Measurements from ENCODE around the gene PID1.
"Not testable (repeated sequence)": the region's sequence is repeated elsewhere in the genome, so short reads cannot be mapped to it uniquely, and the experiment has no call there.

The PID1 gene

GRCh38 chr2:229206548-229206947 is 64.5 kb downstream of the PID1 start:
- no peak for DNase-seq

DNA sequence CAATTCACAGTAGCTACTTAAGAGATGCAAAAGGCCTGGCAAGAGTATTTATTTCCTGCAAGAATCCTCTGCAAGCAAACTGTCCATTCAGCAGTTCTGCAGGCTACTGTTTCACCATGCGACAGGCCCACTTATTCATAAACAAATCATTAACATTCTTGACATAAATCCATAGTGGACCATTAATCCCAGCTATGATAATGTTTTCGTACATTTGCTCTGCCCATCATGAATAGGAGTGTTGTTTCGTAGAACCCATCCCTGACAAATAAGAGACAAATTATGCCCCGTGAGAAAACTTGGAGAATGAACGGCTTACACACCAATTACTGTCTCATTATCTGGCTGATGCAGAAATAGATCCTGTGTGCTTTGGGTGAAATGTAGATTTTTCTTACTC is 65.4 kb downstream of the PID1 start:
- DNase-seq, result no peak

GRCh38 chr2:229202646-229203045 is 68.4 kb downstream of the PID1 start:
- DNase-seq, result no peak

GRCh38 chr2:229201521-229201920 is 69.6 kb downstream of the PID1 start:
- DNase-seq, result no peak

DNA sequence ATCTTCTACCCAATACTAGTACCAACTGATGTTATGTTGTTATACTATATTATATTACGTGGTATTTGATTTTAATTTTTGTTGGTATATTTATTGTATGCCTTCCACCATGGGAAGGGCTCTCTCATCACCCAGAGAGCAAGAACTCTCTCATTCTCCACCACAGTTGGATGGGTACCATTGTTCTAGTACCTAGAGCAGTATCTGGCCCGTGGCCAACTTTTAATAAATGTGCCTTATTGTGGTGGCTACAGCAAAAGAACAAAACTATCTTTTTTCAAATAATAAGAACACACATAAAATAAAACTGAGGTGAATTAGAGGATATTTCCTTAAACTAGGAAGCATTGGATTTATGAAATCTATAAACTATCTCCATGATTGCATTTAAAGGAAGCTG is 71.8 kb downstream of the PID1 start:
- DNase-seq, result no peak

GRCh38 chr2:229196448-229196847 is 74.6 kb downstream of the PID1 start:
- DNase-seq, result no peak

GRCh38 chr2:229195346-229195947 is 75.6 kb downstream of the PID1 start:
- DNase-seq, result no peak

DNA sequence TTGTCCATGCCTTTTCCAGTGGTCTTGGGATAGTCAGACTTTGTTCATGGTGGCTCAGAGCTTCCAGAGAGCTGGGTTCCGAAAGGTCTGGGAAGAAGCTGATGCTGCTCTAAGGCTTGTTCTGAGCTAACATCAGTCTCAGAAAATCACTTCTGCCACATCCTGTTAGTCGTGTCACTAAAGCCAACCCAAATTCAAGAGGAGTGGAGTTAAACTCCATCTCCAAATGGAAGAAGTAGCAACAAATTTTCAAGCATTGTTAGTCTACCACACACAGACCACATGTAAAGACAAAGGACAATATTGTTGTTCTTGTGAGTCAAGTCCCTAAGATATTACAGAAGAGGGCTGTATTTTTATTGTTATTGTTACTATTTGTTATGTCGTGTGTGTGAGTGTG is 77.8 kb downstream of the PID1 start:
- DNase-seq, result no peak

DNA sequence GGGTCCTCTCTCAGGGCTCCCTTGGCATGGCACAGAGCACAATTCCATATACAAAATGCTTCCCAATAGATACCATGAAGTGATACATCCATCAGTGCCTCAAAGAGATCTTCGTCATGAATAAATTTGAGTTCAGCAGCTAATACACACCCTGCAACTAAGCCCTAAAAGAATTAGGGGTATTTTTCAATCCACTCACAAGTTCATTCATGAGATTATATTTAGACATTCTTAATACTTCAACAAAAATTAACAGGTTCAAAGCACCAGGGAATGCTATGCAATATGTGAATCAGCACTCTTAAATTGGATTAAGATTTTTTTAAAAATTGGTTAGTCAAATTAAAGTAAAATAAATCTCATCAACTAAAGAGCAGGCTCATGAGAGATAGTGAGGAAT is 79.7 kb downstream of the PID1 start:
- no peak for DNase-seq

DNA sequence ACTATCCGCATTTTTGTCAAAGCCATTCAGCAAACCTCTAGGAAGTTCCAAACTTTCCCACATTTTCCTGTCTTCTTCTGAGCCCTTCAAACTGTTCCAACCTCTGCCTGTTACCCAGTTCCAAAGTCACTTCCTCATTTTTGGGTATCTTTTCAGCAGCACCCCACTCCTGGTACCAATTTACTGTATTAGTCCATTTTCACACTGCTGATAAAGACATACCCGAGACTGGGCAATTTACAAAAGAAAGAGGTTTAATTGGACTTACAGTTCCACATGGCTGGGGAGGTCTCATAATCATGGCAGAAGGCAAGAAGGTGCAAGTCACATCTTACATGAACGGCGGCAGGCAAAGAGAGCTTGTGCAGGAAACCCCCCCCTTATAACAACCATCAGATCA is 84.0 kb downstream of the PID1 start:
- DNase-seq, result not testable (repeated sequence)

GRCh38 chr2:229181641-229182040 is 89.4 kb downstream of the PID1 start:
- no peak for DNase-seq

DNA sequence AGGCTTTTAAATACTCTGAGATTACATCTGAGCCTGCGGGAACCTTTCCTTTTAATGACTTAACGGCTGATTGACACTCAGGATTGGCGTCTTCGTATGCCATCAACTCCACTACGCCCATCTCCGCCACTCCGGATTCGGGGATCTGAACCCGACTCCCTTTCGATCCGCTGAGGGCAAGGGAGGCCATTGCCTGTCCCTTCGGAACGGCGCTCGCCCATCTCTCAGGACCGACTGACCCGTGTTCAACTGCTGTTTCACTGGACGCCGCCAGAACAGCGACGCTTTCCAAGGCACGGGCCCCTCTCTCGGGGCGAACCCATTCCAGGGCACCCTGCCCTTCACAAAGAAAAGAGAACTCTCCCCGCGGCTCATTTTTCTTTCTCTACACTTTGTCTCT is 90.4 kb downstream of the PID1 start:
- no peak for DNase-seq

- DNase-seq, result no peak
These were observed 91.5 kb downstream of the PID1 start for GRCh38 chr2:229179628-229180027.

- DNase-seq, result no peak
These were observed 92.4 kb downstream of the PID1 start for GRCh38 chr2:229178706-229179105.

GRCh38 chr2:229178117-229178516 is 93.0 kb downstream of the PID1 start:
- no peak for DNase-seq

GRCh38 chr2:229176136-229176535 is 95.0 kb downstream of the PID1 start:
- no peak for DNase-seq

GRCh38 chr2:229175497-229175863 is 95.6 kb downstream of the PID1 start:
- no peak for DNase-seq

DNA sequence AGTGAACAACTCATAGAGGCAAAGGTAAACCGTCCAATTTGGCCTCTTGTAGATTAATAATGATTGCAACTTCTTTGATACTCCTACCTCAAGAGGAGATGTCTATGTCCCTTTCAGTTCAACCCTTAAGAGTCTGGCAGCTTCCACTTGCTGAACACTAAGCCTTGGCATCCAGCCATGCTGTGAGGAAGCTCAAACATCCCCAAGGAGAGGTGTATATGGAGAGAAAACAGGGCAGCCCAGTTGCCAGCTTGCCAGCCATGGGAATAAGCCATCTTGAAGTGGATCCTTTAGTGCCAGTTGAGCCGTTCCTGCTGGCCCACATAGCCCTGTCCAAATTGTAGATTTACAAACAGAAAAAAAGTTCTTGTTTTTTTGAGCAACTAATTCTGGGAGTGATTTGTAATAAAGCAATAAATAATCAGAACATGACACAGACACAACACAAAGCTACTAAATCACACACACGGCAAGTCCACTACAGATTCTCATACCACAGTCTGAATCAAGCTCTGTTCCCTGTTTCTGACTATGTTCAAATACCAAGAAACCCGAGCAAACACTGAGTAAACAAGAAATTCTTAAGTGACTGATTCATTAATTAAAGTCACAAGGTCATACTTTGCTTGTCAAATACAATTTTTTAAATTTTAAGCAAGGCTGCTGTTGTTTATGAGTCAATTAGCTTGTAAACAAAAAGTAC is 96.1 kb downstream of the PID1 start:
- DNase-seq, result no peak

GRCh38 chr2:229173825-229174359 is 97.2 kb downstream of the PID1 start:
- DNase-seq, result no peak

DNA sequence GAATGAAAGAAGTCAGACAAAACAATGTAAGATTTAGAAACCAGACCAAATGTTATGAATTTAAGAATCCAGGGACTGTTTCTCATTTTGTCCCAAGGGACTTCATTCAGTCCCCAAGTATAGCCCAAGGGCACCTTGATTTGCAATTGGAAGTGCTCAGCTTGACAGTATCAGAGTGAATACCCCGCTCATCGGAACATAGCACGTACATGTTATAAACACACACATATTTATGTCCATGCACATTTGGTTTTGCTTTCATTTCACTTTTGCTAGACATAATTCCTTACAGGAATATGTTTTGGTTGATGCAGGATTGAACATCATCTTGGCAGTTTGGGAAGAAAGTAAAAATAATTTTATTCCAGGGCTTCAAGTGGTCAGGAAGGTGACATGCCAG is 100.2 kb downstream of the PID1 start:
- DNase-seq, result no peak

DNA sequence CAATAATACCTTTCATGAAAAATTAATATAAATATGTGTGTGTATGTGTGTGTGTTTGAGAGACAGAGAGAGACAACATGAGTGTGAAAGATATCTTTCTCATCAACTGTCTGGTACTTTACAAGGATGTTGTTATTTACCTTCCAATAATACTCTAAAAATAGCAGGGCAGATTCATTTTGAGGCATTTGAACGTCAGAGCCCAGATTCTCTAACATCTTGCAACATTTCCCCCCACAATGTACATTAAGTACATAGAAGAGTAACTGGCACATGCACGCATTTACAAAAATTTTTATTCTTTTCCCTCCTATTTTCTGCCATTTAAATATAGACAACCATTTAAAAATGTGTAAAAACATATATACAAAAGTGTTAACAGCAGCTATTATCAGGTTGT is 100.9 kb downstream of the PID1 start:
- no peak for DNase-seq

- DNase-seq, result no peak
These were observed 101.3 kb downstream of the PID1 start for GRCh38 chr2:229169751-229170150.

DNA sequence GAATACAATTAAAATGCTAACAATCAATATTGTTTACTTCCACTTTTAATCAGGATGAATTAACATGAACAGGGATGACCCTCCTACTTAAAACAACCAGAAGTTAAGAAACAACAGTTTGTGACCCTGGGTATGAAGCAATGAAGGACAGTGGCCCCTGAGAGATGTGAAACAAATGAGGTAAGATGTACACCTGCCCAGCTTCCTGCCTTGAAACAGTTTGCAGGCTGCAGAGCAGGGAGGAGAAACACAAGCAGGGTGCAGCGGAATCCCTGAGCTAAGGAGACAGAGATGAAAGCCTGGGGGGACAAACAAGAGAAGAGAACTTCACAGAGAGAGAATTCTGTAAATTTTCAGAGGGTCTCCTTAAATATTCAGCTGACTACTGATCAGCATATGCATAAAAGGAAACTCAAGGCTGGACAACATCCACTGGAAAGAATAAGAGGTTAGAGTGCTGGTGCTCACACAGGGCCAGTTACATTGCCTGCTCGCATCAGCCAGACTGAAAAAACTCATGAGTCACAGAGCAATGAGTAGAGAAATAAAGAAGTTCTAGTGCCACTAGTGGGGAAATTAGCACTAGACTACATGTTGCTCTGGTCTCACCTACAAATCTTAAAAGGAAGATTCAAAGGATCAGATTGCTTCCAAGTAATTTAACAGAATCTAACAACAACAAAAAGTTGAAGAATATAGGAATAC is 106.4 kb downstream of the PID1 start:
- no peak for DNase-seq

GRCh38 chr2:229163893-229164292 is 107.2 kb downstream of the PID1 start:
- no peak for DNase-seq
